Colonic mucosa (tissue), 4 donors: ENCODE data around the gene TRIP10. TPM values are rescaled to one million over a fixed set of nuclear protein-coding genes. Genes with fewer than 3 reads are reported as not detected.
"Not testable (repeated sequence)": the region's sequence is repeated elsewhere in the genome, so short reads cannot be mapped to it uniquely, and the experiment has no call there.

Experiments used
- DNase-seq: peaks from one replicate; pipeline ENCODE4 v3.0.0-alpha.2; 2020
- H3K27ac ChIP-seq: fragments of 200-600 bp; one replicate; pipeline ENCODE4 v1.8.0; 2021
- H3K27me3 ChIP-seq: fragments of 200-600 bp; one replicate; pipeline ENCODE4 v1.8.0; 2021
- H3K36me3 ChIP-seq: fragments of 200-600 bp; one replicate; pipeline ENCODE4 v1.8.0; 2021
- H3K4me1 ChIP-seq: fragments of 200-600 bp; one replicate; pipeline ENCODE4 v1.8.0; 2021; ENCODE audit warnings: mild to moderate bottlenecking
- H3K4me3 ChIP-seq: fragments of 200-600 bp; one replicate; pipeline ENCODE4 v1.8.0; 2021
- H3K9ac ChIP-seq, 2 donors: one replicate each; pipeline ENCODE4 v1.7.0; 2013; ENCODE audit warnings: control low read depth in 2 of 2, low read depth in 2 of 2, low read length in 2 of 2
- H3K9me3 ChIP-seq: fragments of 200-600 bp; one replicate; pipeline ENCODE4 v1.8.0; 2021
- CTCF ChIP-seq: fragments of 200-600 bp; IDR thresholded peaks from one replicate; pipeline ENCODE4 v1.8.0; 2022; ENCODE audit warnings: antibody characterized with exemption, mild to moderate bottlenecking
- intact Hi-C: fragments of 100-400 bp; cut with DNase I; formaldehyde crosslinking; loops from one replicate; pipeline ENCODE4 v1.14.1; 2022
- total RNA-seq, 2 donors: library from RNA; stranded (reverse); fragmentation: NEBNext Ultra II Directional in 1 of 2; extraction: Animal tissue kit (Norgen Biotek cat#: 25700) in 1 of 2; gene quantifications; one replicate each; pipeline ENCODE4 v1.2.1, GENCODE V29; 2021
- donor health status: healthy.
- donor health status: DM: no; HTN: no; CAD: no.
- donor health status: DM: no; HTN: no; CAD: no.

TRIP10 gene
- total RNA-seq, 2 donors from 2014 or later, result 67.7 to 78.2 TPM

GRCh38 chr19:6769006-6769619, 29.6 kb downstream of the TRIP10 start:
- Histone ChIP-seq H3K4me3 (no peak overlapping the region), H3K4me1 (no peaks in the 10 kb centered on the region), H3K27me3 (no peaks in the 10 kb centered on the region), H3K27ac (no peak overlapping the region), H3K9me3 (no peaks in the 10 kb centered on the region), H3K36me3 (no peaks in the 10 kb centered on the region), H3K9ac (no peak overlapping the region)
- no peak for DNase-seq
- intact Hi-C loops, result no loop called here
- peak; percentile 43 for TF ChIP-seq CTCF

GRCh38 chr19:6771648-6772027, 32.2 kb downstream of the TRIP10 start:
- H3K9me3 ChIP-seq, H3K36me3 ChIP-seq, H3K27me3 ChIP-seq, H3K27ac ChIP-seq, H3K9ac ChIP-seq, DNase-seq, H3K4me3 ChIP-seq, H3K4me1 ChIP-seq: not testable (repeated sequence)
- intact Hi-C loops, result loop anchor here (10.0 kb wide), 1 partner anchor 127 kb away; no protein-coding TSS in a partner anchor

GRCh38 chr19:6772028-6772865, 32.8 kb downstream of the TRIP10 start, which contains the start of gene VAV1:
Gene VAV1 (plus strand): TSS chr19:6772708. CDS start chr19:6772808, 100 bp downstream.
- H3K9ac ChIP-seq, result peak within 1 kb of the TSS; percentile 77 to 78
- peak; percentile 74 for DNase-seq

GRCh38 chr19:6772866-6773322, 33.4 kb downstream of the TRIP10 start:
- Histone ChIP-seq H3K9me3 (no peaks in the 10 kb centered on the region), H3K36me3 (no peaks in the 10 kb centered on the region), H3K27ac (peak overlapping the region; percentile 10), H3K9ac (peak overlapping the region; percentile 77 to 78), H3K27me3 (no peaks in the 10 kb centered on the region), H3K4me3 (peak overlapping the region; percentile 47), H3K4me1 (no peaks in the 10 kb centered on the region)
- intact Hi-C loops, result loop anchor here (10.0 kb wide), 1 partner anchor 128 kb away; no protein-coding TSS in a partner anchor
- no peak for DNase-seq
- no peak for TF ChIP-seq CTCF

More at GRCh38 chr19:6772028-6772865, 32.8 kb downstream of the TRIP10 start, which contains the start of gene VAV1:
- Histone ChIP-seq H3K4me1 (no peaks in the 10 kb centered on the region), H3K27me3 (no peaks in the 10 kb centered on the region), H3K36me3 (no peaks in the 10 kb centered on the region), H3K27ac (peak within 1 kb of the TSS; percentile 40), H3K9me3 (no peaks in the 10 kb centered on the region), H3K4me3 (peak within 1 kb of the TSS; percentile 47)
- no peak for TF ChIP-seq CTCF
- intact Hi-C loops, result loop anchor here (10.0 kb wide), 1 partner anchor 127 kb away; no protein-coding TSS in a partner anchor

GRCh38 chr19:6773323-6773931, 33.9 kb downstream of the TRIP10 start:
- no peak for TF ChIP-seq CTCF
- peak; percentile 52 for DNase-seq
- intact Hi-C loops, result loop anchor here (10.0 kb wide), 1 partner anchor 129 kb away; no protein-coding TSS in a partner anchor
- Histone ChIP-seq H3K4me1 (no peaks in the 10 kb centered on the region), H3K9ac (peak overlapping the region; percentile 77 to 78), H3K4me3 (peak overlapping the region; percentile 47), H3K27me3 (no peaks in the 10 kb centered on the region), H3K36me3 (no peaks in the 10 kb centered on the region), H3K27ac (peak overlapping the region; percentile 10), H3K9me3 (no peaks in the 10 kb centered on the region)
